Measurements from ENCODE around the gene FN1.

The FN1 gene

GRCh38 chr2:215367662-215368492, 68.0 kb downstream of the FN1 start:
- Histone ChIP-seq H3K4me3 (ENCODE audit: severe bottlenecking) (no peak overlapping the region), H3K9me3 (ENCODE audit: severe bottlenecking) (no peaks in the 10 kb centered on the region), H3K27ac (ENCODE audit: poor library complexity, severe bottlenecking) (no peak overlapping the region), H3K36me3 (ENCODE audit: low read depth) (peaks cover 99% of the 10 kb centered on the region), H3K4me1 (ENCODE audit: insufficient read depth, poor library complexity, severe bottlenecking) (no peaks in the 10 kb centered on the region), H3K27me3 (ENCODE audit: insufficient read depth, poor library complexity, severe bottlenecking) (no peaks in the 10 kb centered on the region)
- TF ChIP-seq CTCF (IDR thresholded peaks at IDR 0.05; ENCODE audit: poor library complexity, severe bottlenecking) = no peak
- ATAC-seq (ENCODE audit: low read depth) (no peak; the same call in 2 of the 3 replicates), DNase-seq (ENCODE audit: low spot score) (no peak)

- H3K27me3 ChIP-seq (ENCODE audit: insufficient read depth, poor library complexity, severe bottlenecking) = no peaks in the 10 kb centered on the region
- peaks cover 99% of the 10 kb centered on the region for H3K36me3 ChIP-seq (ENCODE audit: low read depth)
- ATAC-seq (ENCODE audit: low read depth) = no peak
- H3K4me3 ChIP-seq (ENCODE audit: severe bottlenecking) = no peak overlapping the region
- H3K4me1 ChIP-seq (ENCODE audit: insufficient read depth, poor library complexity, severe bottlenecking) = no peaks in the 10 kb centered on the region
- no peaks in the 10 kb centered on the region for H3K9me3 ChIP-seq (ENCODE audit: severe bottlenecking)
- DNase-seq (ENCODE audit: low spot score) = no peak
- H3K27ac ChIP-seq (ENCODE audit: poor library complexity, severe bottlenecking) = no peak overlapping the region
- no peak for TF ChIP-seq CTCF (IDR thresholded peaks at IDR 0.05; ENCODE audit: poor library complexity, severe bottlenecking)
These were observed 69.3 kb downstream of the FN1 start for GRCh38 chr2:215366440-215367032.

GRCh38 chr2:215365184-215365658, 70.6 kb downstream of the FN1 start:
- no peak overlapping the region for H3K4me3 ChIP-seq (ENCODE audit: severe bottlenecking)
- no peaks in the 10 kb centered on the region for H3K9me3 ChIP-seq (ENCODE audit: severe bottlenecking)
- H3K27ac ChIP-seq (ENCODE audit: poor library complexity, severe bottlenecking) = peak overlapping the region; percentile 5
- ATAC-seq (ENCODE audit: low read depth) = no peak
- no peaks in the 10 kb centered on the region for H3K27me3 ChIP-seq (ENCODE audit: insufficient read depth, poor library complexity, severe bottlenecking)
- no peak for TF ChIP-seq CTCF (IDR thresholded peaks at IDR 0.05; ENCODE audit: poor library complexity, severe bottlenecking)
- DNase-seq (ENCODE audit: low spot score) = no peak
- H3K4me1 ChIP-seq (ENCODE audit: insufficient read depth, poor library complexity, severe bottlenecking) = no peaks in the 10 kb centered on the region
- H3K36me3 ChIP-seq (ENCODE audit: low read depth) = peaks cover 100% of the 10 kb centered on the region

GRCh38 chr2:215364157-215365155, 71.4 kb downstream of the FN1 start:
- DNase-seq (ENCODE audit: low spot score) = no peak
- Histone ChIP-seq H3K4me3 (ENCODE audit: severe bottlenecking) (no peak overlapping the region), H3K4me1 (ENCODE audit: insufficient read depth, poor library complexity, severe bottlenecking) (no peaks in the 10 kb centered on the region), H3K36me3 (ENCODE audit: low read depth) (peaks cover 97% of the 10 kb centered on the region), H3K27me3 (ENCODE audit: insufficient read depth, poor library complexity, severe bottlenecking) (no peaks in the 10 kb centered on the region), H3K27ac (ENCODE audit: poor library complexity, severe bottlenecking) (no peak overlapping the region), H3K9me3 (ENCODE audit: severe bottlenecking) (no peaks in the 10 kb centered on the region)
- no peak for TF ChIP-seq CTCF (IDR thresholded peaks at IDR 0.05; ENCODE audit: poor library complexity, severe bottlenecking)
- ATAC-seq (ENCODE audit: low read depth) = no peak
